ENCODE data around the gene TCF4.

- TF ChIP-seq CTCF (IDR thresholded peaks at IDR 0.05), result no peak
- TF ChIP-seq POLR2A (IDR thresholded peaks at IDR 0.05), result no peak
Observed at GRCh38 chr18:55625901-55626300, 37.9 kb upstream of the TCF4 start.
